DND-41 (cell line): ENCODE data around the gene OR13F1.

Experiments
- ATAC-seq: fragments of 200-7000 bp; cut with Tn5 transposase; 3 replicates; pipeline ENCODE4 v1.9.1; 2021; ENCODE audit warnings: low read depth; ENCODE audit not compliant: insufficient read depth
- DNase-seq: peaks from one replicate; pipeline ENCODE4 v3.0.0-alpha.2; 2020
- H2AFZ ChIP-seq: 2 replicates; pipeline ENCODE4 v1.6.0; 2012; ENCODE audit warnings: low read depth, low read length
- H3K27ac ChIP-seq: 2 replicates; pipeline ENCODE4 v1.5.1; 2012; ENCODE audit warnings: low read length, inconsistent platforms
- H3K27me3 ChIP-seq: fragments of 200-600 bp; sonication (generic); 2 replicates; pipeline ENCODE4 v1.6.0; 2012; ENCODE audit warnings: low read length, mild to moderate bottlenecking, inconsistent platforms; ENCODE audit not compliant: insufficient read depth, poor library complexity
- H3K36me3 ChIP-seq: 2 replicates; pipeline ENCODE4 v1.5.1; 2012; ENCODE audit warnings: low read length, inconsistent platforms; ENCODE audit not compliant: insufficient read depth
- H3K4me1 ChIP-seq: 2 replicates; pipeline ENCODE4 v1.5.1; 2012; ENCODE audit warnings: mild to moderate bottlenecking, low read length; ENCODE audit not compliant: insufficient read depth
- H3K4me2 ChIP-seq: 2 replicates; pipeline ENCODE4 v1.6.0; 2012; ENCODE audit warnings: mild to moderate bottlenecking, moderate library complexity, low read length, inconsistent platforms; ENCODE audit not compliant: insufficient read depth
- H3K4me3 ChIP-seq, 2 experiments: fragments of 200-600 bp in 1 of 2; shearing (Covaris generic) in 1 of 2; 2 replicates each; pipeline ENCODE4 v1.5.1; 2012 to 2016; ENCODE audit warnings: inconsistent platforms in 2 of 2, low read length in 2 of 2, mild to moderate bottlenecking in 2 of 2, low read depth in 1 of 2, moderate library complexity in 1 of 2
- H3K79me2 ChIP-seq: 2 replicates; pipeline ENCODE4 v1.6.0; 2012; ENCODE audit warnings: low read length, inconsistent platforms; ENCODE audit not compliant: insufficient read depth
- H3K9ac ChIP-seq: 2 replicates; pipeline ENCODE4 v1.6.0; 2012; ENCODE audit warnings: low read depth, mild to moderate bottlenecking, inconsistent platforms, low read length, moderate library complexity
- H3K9me3 ChIP-seq: 2 replicates; pipeline ENCODE4 v1.5.1; 2012; ENCODE audit warnings: low read length, moderate library complexity, mild to moderate bottlenecking, inconsistent platforms; ENCODE audit not compliant: insufficient read depth, severe bottlenecking
- H4K20me1 ChIP-seq: 2 replicates; pipeline ENCODE4 v1.6.0; 2012; ENCODE audit warnings: low read length; ENCODE audit not compliant: insufficient read depth
- CTCF ChIP-seq: IDR thresholded peaks from 2 replicates; pipeline ENCODE4 v1.5.1; 2012; ENCODE audit warnings: borderline replicate concordance, low read length, moderate library complexity, mild to moderate bottlenecking; ENCODE audit not compliant: poor library complexity, severe bottlenecking; ENCODE audit errors: extremely low read depth
- EZH2 ChIP-seq: IDR thresholded peaks from 3 replicates; pipeline ENCODE4 v1.6.1; 2012; ENCODE audit warnings: borderline replicate concordance, low read depth, mild to moderate bottlenecking, moderate library complexity, low read length, inconsistent platforms; ENCODE audit not compliant: severe bottlenecking

OR13F1 gene

DNA sequence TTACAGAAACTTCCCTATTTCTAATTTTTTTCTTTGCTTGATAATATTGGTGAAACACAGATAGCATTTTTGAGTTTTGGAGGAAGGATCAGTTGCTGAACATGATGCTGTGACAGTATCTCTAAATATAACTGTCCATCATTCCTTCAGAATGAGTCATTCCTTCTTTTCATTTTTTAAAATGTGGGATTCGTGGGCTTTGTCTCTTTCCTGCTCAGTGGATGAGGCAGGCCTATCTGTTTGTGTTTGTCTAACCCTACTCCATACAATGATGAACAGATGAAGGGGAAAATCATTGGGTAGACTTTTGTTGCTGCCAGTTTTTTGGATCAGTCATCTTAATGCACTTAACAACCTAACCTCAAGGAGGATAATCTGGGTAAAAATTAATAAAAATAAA lies 49.2 kb downstream of the OR13F1 start:
- H3K36me3 ChIP-seq: no peaks in the 10 kb centered on the region
- no peak for DNase-seq
- H3K27me3 ChIP-seq: no peaks in the 10 kb centered on the region
- H3K4me3 ChIP-seq: no peak overlapping the region
- H4K20me1 ChIP-seq: no peaks in the 10 kb centered on the region
- no peak overlapping the region for H2AFZ ChIP-seq
- H3K9ac ChIP-seq: no peak overlapping the region
- TF ChIP-seq CTCF: no peak
- TF ChIP-seq EZH2: no peak
- ATAC-seq: no peak
- H3K9me3 ChIP-seq: no peaks in the 10 kb centered on the region
- H3K4me1 ChIP-seq: no peaks in the 10 kb centered on the region
- no peak overlapping the region for H3K27ac ChIP-seq
- no peaks in the 10 kb centered on the region for H3K79me2 ChIP-seq
- no peak overlapping the region for H3K4me2 ChIP-seq
